HL-60 (cell line): ENCODE results near the gene NFIB.

Experiments used
- POLR2AphosphoS5 ChIP-seq: IDR thresholded peaks from 2 replicates; pipeline ENCODE4 v1.6.1; 2012; ENCODE audit warnings: low read depth
- SPI1 ChIP-seq: IDR thresholded peaks from 2 replicates; pipeline ENCODE4 v1.6.1; 2012; ENCODE audit warnings: low read depth, mild to moderate bottlenecking, borderline replicate concordance
- TF ChIP-seq, protein P1 (sequence below): IDR thresholded peaks from one replicate; pipeline ENCODE4 v1.5.1; 2011; ENCODE audit warnings: low read length, control low read depth, inconsistent platforms; ENCODE audit not compliant: insufficient read depth

DNA sequence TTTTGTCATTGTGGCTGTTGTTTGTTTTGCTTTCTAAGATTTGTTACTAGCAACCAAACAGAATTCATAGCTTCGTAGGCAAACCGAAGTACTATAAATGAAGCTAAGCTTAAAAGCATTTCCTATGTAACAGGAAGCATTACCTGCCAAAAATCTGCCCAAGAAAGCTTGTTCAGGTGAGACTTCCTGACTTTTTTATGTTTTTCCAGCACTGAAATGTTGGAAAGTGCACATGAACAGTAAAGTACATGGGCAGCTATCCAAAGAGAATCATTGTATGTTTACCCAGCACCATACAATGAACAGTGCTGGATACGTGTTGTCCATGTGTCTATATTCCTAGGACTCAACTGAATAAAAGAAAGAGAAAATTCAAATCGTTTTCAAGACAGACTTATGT is 247.1 kb downstream of the NFIB start:
- TF ChIP-seq POLR2AphosphoS5 (no peak), SPI1 (no peak)
- TF ChIP-seq, protein P1, sequence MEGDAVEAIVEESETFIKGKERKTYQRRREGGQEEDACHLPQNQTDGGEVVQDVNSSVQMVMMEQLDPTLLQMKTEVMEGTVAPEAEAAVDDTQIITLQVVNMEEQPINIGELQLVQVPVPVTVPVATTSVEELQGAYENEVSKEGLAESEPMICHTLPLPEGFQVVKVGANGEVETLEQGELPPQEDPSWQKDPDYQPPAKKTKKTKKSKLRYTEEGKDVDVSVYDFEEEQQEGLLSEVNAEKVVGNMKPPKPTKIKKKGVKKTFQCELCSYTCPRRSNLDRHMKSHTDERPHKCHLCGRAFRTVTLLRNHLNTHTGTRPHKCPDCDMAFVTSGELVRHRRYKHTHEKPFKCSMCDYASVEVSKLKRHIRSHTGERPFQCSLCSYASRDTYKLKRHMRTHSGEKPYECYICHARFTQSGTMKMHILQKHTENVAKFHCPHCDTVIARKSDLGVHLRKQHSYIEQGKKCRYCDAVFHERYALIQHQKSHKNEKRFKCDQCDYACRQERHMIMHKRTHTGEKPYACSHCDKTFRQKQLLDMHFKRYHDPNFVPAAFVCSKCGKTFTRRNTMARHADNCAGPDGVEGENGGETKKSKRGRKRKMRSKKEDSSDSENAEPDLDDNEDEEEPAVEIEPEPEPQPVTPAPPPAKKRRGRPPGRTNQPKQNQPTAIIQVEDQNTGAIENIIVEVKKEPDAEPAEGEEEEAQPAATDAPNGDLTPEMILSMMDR, result no peak
